OCI-LY7 (cell line): ENCODE measurements around the gene DRAM1.

Source experiments
- EZH2phosphoT487 ChIP-seq: fragments of 200-600 bp; sonication (generic); IDR thresholded peaks from 2 replicates; pipeline ENCODE4 v1.6.1; 2018; ENCODE audit warnings: low read depth, borderline replicate concordance, mild to moderate bottlenecking, mixed run types, antibody characterized with exemption, low read length, moderate library complexity, mixed read lengths
- TF ChIP-seq, protein P1 (sequence below): fragments of 200-600 bp; sonication (generic); conservative IDR thresholded peaks from 2 replicates; pipeline ENCODE4 v1.5.1; 2014; ENCODE audit warnings: mild to moderate bottlenecking, antibody characterized with exemption, low read length, moderate library complexity, mixed read lengths

DNA sequence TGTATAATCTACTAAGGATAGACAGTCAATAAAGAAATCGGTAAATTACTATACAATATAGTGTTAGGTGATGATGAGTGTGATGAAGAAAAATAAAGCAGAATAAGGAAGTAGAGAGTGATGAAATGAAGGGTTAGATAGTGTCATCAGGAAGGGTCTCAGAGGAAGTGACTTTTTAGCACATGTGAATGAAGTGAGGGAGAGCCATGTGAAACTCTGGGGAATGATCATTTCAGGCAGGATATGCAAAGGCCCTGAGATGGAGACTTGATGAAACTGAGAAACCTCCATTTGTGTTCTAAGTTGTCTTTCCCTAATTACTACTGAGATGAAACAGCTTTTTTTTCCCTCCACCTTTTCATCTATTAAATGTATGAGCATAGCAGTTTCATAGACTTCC is 27.2 kb upstream of the DRAM1 start:
- TF ChIP-seq, protein P1, sequence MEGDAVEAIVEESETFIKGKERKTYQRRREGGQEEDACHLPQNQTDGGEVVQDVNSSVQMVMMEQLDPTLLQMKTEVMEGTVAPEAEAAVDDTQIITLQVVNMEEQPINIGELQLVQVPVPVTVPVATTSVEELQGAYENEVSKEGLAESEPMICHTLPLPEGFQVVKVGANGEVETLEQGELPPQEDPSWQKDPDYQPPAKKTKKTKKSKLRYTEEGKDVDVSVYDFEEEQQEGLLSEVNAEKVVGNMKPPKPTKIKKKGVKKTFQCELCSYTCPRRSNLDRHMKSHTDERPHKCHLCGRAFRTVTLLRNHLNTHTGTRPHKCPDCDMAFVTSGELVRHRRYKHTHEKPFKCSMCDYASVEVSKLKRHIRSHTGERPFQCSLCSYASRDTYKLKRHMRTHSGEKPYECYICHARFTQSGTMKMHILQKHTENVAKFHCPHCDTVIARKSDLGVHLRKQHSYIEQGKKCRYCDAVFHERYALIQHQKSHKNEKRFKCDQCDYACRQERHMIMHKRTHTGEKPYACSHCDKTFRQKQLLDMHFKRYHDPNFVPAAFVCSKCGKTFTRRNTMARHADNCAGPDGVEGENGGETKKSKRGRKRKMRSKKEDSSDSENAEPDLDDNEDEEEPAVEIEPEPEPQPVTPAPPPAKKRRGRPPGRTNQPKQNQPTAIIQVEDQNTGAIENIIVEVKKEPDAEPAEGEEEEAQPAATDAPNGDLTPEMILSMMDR = no peak
- TF ChIP-seq EZH2phosphoT487 = no peak
